H9 (cell line): ENCODE results near the gene GPR25. TPM values are rescaled to one million over a fixed set of nuclear protein-coding genes. Genes with fewer than 3 reads are reported as not detected.

Experiments
- DNase-seq: peaks from one replicate; pipeline ENCODE4 v3.0.0-alpha.2; 2017
- H2AFZ ChIP-seq: one replicate; pipeline ENCODE4 v1.6.1; 2013; ENCODE audit warnings: mild to moderate bottlenecking, low read length, control low read depth, moderate library complexity
- H2AK5ac ChIP-seq: 2 replicates; pipeline ENCODE4 v1.6.1; 2013; ENCODE audit warnings: low read length, control low read depth, mixed read lengths; ENCODE audit not compliant: insufficient read length
- H2BK120ac ChIP-seq: one replicate; pipeline ENCODE4 v1.6.1; 2013; ENCODE audit warnings: low read depth, mild to moderate bottlenecking, low read length, control low read depth, inconsistent platforms; ENCODE audit not compliant: poor library complexity, severe bottlenecking
- H2BK12ac ChIP-seq: 2 replicates; pipeline ENCODE4 v1.6.1; 2013; ENCODE audit warnings: low read length, control low read depth, mixed read lengths, low read depth; ENCODE audit not compliant: insufficient read length
- H2BK15ac ChIP-seq: 2 replicates; pipeline ENCODE4 v1.6.1; 2013; ENCODE audit warnings: low read depth, low read length, control low read depth
- H2BK20ac ChIP-seq: one replicate; pipeline ENCODE4 v1.6.1; 2013; ENCODE audit warnings: low read depth, mild to moderate bottlenecking, low read length, control low read depth, inconsistent platforms; ENCODE audit not compliant: poor library complexity, severe bottlenecking
- H2BK5ac ChIP-seq: 2 replicates; pipeline ENCODE4 v1.6.1; 2013; ENCODE audit warnings: low read length, control low read depth, mixed read lengths; ENCODE audit not compliant: insufficient read length
- H3K14ac ChIP-seq: 2 replicates; pipeline ENCODE4 v1.6.1; 2013; ENCODE audit warnings: low read length, control low read depth; ENCODE audit not compliant: insufficient read depth
- H3K18ac ChIP-seq: 2 replicates; pipeline ENCODE4 v1.6.1; 2013; ENCODE audit warnings: low read depth, mild to moderate bottlenecking, mixed read lengths, low read length, control low read depth; ENCODE audit not compliant: insufficient read length
- H3K23ac ChIP-seq: 2 replicates; pipeline ENCODE4 v1.6.1; 2013; ENCODE audit warnings: low read length, control low read depth, mixed read lengths, low read depth; ENCODE audit not compliant: insufficient read length
- H3K23me2 ChIP-seq: 2 replicates; pipeline ENCODE4 v1.6.1; 2013; ENCODE audit warnings: low read depth, mild to moderate bottlenecking, mixed read lengths, low read length, control low read depth; ENCODE audit not compliant: insufficient read length, poor library complexity, severe bottlenecking
- H3K27ac ChIP-seq: 2 replicates; pipeline ENCODE4 v1.5.1; 2013; ENCODE audit warnings: low read length, control low read depth, mixed read lengths, low read depth; ENCODE audit not compliant: insufficient read length
- H3K27me3 ChIP-seq: 2 replicates; pipeline ENCODE4 v1.6.1; 2013; ENCODE audit warnings: low read length, control low read depth, inconsistent platforms; ENCODE audit not compliant: insufficient read depth
- H3K4ac ChIP-seq: 2 replicates; pipeline ENCODE4 v1.6.1; 2013; ENCODE audit warnings: low read depth, mild to moderate bottlenecking, control low read depth, inconsistent platforms, low read length, moderate library complexity
- H3K4me1 ChIP-seq: 2 replicates; pipeline ENCODE4 v1.6.1; 2013; ENCODE audit warnings: low read length, control low read depth, inconsistent platforms; ENCODE audit not compliant: insufficient read depth
- H3K4me2 ChIP-seq: 2 replicates; pipeline ENCODE4 v1.6.1; 2013; ENCODE audit warnings: low read length, control low read depth, mixed read lengths; ENCODE audit not compliant: insufficient read length, insufficient read depth
- H3K56ac ChIP-seq: 2 replicates; pipeline ENCODE4 v1.6.1; 2013; ENCODE audit warnings: low read depth, mild to moderate bottlenecking, mixed read lengths, low read length, control low read depth; ENCODE audit not compliant: insufficient read length
- H3K79me1 ChIP-seq: 2 replicates; pipeline ENCODE4 v1.6.1; 2013; ENCODE audit warnings: low read depth, mild to moderate bottlenecking, moderate library complexity, low read length, control low read depth, inconsistent platforms; ENCODE audit not compliant: insufficient read depth, poor library complexity, severe bottlenecking
- H3K79me2 ChIP-seq: 2 replicates; pipeline ENCODE4 v1.6.1; 2013; ENCODE audit warnings: low read length, control low read depth, inconsistent platforms; ENCODE audit not compliant: insufficient read depth
- H3K9ac ChIP-seq: 2 replicates; pipeline ENCODE4 v1.6.1; 2013; ENCODE audit warnings: low read length, control low read depth, mixed read lengths; ENCODE audit not compliant: insufficient read length; ENCODE audit errors: extremely low read depth
- H3K9me3 ChIP-seq: one replicate; pipeline ENCODE4 v1.6.1; 2013; ENCODE audit warnings: low read depth, low read length, inconsistent platforms; ENCODE audit not compliant: control insufficient read depth
- H3T11ph ChIP-seq: one replicate; pipeline ENCODE4 v1.6.1; 2013; ENCODE audit warnings: mild to moderate bottlenecking, low read length, control low read depth, inconsistent platforms
- H4K20me1 ChIP-seq: one replicate; pipeline ENCODE4 v1.6.1; 2013; ENCODE audit not compliant: control insufficient read depth, insufficient read length, insufficient read depth
- H4K5ac ChIP-seq: 2 replicates; pipeline ENCODE4 v1.6.1; 2013; ENCODE audit warnings: low read depth, mild to moderate bottlenecking, mixed read lengths, low read length, control low read depth; ENCODE audit not compliant: insufficient read length
- H4K8ac ChIP-seq: replicated peaks from 2 replicates; pipeline ENCODE4 v1.6.1; 2013; ENCODE audit warnings: low read length, control low read depth, mixed read lengths, low read depth; ENCODE audit not compliant: insufficient read length
- H4K91ac ChIP-seq: 2 replicates; pipeline ENCODE4 v1.6.1; 2013; ENCODE audit warnings: low read depth, mild to moderate bottlenecking, moderate library complexity, mixed read lengths, low read length, control low read depth; ENCODE audit not compliant: insufficient read length
- H3K27ac Mint-ChIP-seq, 3 experiments: 2 replicates in 2 of 3; 3 replicates in 1 of 3; pipeline ENCODE4 v1.8.0; 2020 to 2021; ENCODE audit warnings: mixed read lengths in 3 of 3, mild to moderate bottlenecking in 1 of 3, moderate library complexity in 1 of 3
- H3K27me3 Mint-ChIP-seq: 2 replicates; pipeline ENCODE4 v1.8.0; 2021; ENCODE audit warnings: low read depth, mild to moderate bottlenecking, moderate library complexity, mixed read lengths
- H3K36me3 Mint-ChIP-seq, 3 experiments: 2 replicates in 2 of 3; 3 replicates in 1 of 3; pipeline ENCODE4 v1.8.0; 2020 to 2021; ENCODE audit warnings: low read depth in 3 of 3, mixed read lengths in 3 of 3; ENCODE audit not compliant: insufficient read depth in 1 of 3
- H3K4me1 Mint-ChIP-seq, 2 experiments: 2 replicates each; pipeline ENCODE4 v1.8.0; 2020; ENCODE audit warnings: mixed read lengths in 2 of 2
- H3K4me3 Mint-ChIP-seq, 2 experiments: 2 replicates in 1 of 2; 3 replicates in 1 of 2; pipeline ENCODE4 v1.8.0; 2020 to 2021; ENCODE audit warnings: mild to moderate bottlenecking in 2 of 2, mixed read lengths in 2 of 2, moderate library complexity in 1 of 2
- H3K9me3 Mint-ChIP-seq, 2 experiments: 2 replicates in 1 of 2; 3 replicates in 1 of 2; pipeline ENCODE4 v1.8.0; 2020; ENCODE audit warnings: mild to moderate bottlenecking in 2 of 2, mixed read lengths in 2 of 2, moderate library complexity in 1 of 2
- WGBS: extraction: QIAGEN DNeasy Blood & Tissue Kit; methylation state at CpG from one replicate; pipeline ENCODE4 v1.1.7; 2013; ENCODE audit warnings: missing lambda C conversion rate, low lambda C conversion rate, mixed read lengths; ENCODE audit not compliant: insufficient read length; ENCODE audit errors: extremely low coverage; 5-methylcytosine and 5-hydroxymethylcytosine counted together
- total RNA-seq: library from RNA; stranded (reverse); gene quantifications from 2 replicates; pipeline ENCODE4 v1.2.1, GENCODE V29; 2021
- TF ChIP-seq, protein P1 (sequence below): fragments of 200-600 bp; sonication (generic); conservative IDR thresholded peaks from 3 replicates; pipeline ENCODE4 v1.8.0; 2021; ENCODE audit warnings: antibody characterized with exemption, mild to moderate bottlenecking

Gene GPR25
- total RNA-seq, 1 experiment from 2014 or later: not detected

DNA sequence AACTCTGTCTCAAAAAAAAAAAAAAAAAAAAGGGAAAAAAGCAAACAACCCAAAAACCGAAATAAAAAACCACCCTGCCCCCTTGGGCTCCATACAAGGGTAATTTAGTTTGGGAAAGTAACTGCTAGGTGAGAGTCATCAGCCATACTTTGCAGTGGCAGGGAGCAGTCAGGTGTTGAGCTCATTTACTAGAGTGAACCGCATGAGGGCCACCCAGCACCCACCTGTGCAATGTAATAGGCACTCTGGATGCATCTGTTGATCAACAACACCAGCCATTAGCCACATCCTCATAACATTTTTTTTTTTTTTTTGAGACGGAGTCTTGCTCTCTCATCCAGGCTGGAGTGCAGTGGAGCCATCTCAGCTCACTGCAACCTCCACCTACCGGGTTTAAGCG, 31.0 kb downstream of the GPR25 start:
- Histone ChIP-seq H3K27me3 (no peaks in the 10 kb centered on the region), H2AFZ (no peak overlapping the region), H3K23me2 (no peaks in the 10 kb centered on the region), H3K4me1 (no peaks in the 10 kb centered on the region), H3K23ac (no peak overlapping the region), H4K20me1 (no peaks in the 10 kb centered on the region), H4K5ac (no peak overlapping the region), H3K4me2 (no peak overlapping the region), H2BK5ac (no peak overlapping the region), H4K91ac (no peak overlapping the region), H2BK20ac (no peak overlapping the region), H3K18ac (no peak overlapping the region), H3K14ac (no peak overlapping the region), H2BK12ac (no peak overlapping the region), H3K9ac (no peak overlapping the region), H2BK120ac (no peak overlapping the region), H3K9me3 (no peaks in the 10 kb centered on the region), H4K8ac (no peak overlapping the region), H3K79me1 (no peaks in the 10 kb centered on the region), H3T11ph (no peak overlapping the region), H2BK15ac (no peak overlapping the region), H3K79me2 (no peaks in the 10 kb centered on the region), H3K56ac (no peak overlapping the region), H3K4ac (no peak overlapping the region), H2AK5ac (no peak overlapping the region), H3K27ac (no peak overlapping the region)
- TF ChIP-seq, protein P1, sequence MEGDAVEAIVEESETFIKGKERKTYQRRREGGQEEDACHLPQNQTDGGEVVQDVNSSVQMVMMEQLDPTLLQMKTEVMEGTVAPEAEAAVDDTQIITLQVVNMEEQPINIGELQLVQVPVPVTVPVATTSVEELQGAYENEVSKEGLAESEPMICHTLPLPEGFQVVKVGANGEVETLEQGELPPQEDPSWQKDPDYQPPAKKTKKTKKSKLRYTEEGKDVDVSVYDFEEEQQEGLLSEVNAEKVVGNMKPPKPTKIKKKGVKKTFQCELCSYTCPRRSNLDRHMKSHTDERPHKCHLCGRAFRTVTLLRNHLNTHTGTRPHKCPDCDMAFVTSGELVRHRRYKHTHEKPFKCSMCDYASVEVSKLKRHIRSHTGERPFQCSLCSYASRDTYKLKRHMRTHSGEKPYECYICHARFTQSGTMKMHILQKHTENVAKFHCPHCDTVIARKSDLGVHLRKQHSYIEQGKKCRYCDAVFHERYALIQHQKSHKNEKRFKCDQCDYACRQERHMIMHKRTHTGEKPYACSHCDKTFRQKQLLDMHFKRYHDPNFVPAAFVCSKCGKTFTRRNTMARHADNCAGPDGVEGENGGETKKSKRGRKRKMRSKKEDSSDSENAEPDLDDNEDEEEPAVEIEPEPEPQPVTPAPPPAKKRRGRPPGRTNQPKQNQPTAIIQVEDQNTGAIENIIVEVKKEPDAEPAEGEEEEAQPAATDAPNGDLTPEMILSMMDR: no peak
- DNase-seq: no peak
- Mint-ChIP-seq H3K4me3 (no peak overlapping the region), H3K36me3 (peaks cover 29 to 69% (median 54%) of the 10 kb centered on the region in 3 experiments; a peak in 6 of 7 replicates), H3K27me3 (no peaks in the 10 kb centered on the region), H3K4me1 (no peaks in the 10 kb centered on the region), H3K27ac (peak overlapping the region in 1 of 3 experiments; percentile 74; a peak in 1 of 7 replicates), H3K9me3 (no peaks in the 10 kb centered on the region; a peak in 1 of 5 replicates)
- no CpG with 5 or more reads among the region's 5 CpGs for WGBS
